Suprapubic skin (tissue), 4 donors: ENCODE results near the gene C5orf47.

Source experiments
- CTCF ChIP-seq, 2 donors: fragments of 200-600 bp in 1 of 2; fragments of 450-650 bp in 1 of 2; sonication (generic) in 1 of 2; IDR thresholded peaks; one replicate each; pipeline ENCODE4 v1.5.1; 2016 to 2019; ENCODE audit warnings: antibody characterized with exemption in 2 of 2, mild to moderate bottlenecking in 1 of 2, moderate library complexity in 1 of 2
- POLR2A ChIP-seq, 2 donors: fragments of 450-650 bp; IDR thresholded peaks; one replicate each; pipeline ENCODE4 v1.6.1; 2017; ENCODE audit warnings: antibody characterized with exemption in 2 of 2, mild to moderate bottlenecking in 2 of 2, moderate library complexity in 2 of 2
- POLR2AphosphoS5 ChIP-seq, 3 donors: sonication (generic); formaldehyde crosslinking; IDR thresholded peaks; one replicate each; pipeline ENCODE4 v1.6.1; 2017; ENCODE audit warnings: antibody characterized with exemption in 3 of 3

- no peak for TF ChIP-seq POLR2A (IDR thresholded peaks at IDR 0.05)
- no peak for TF ChIP-seq CTCF (IDR thresholded peaks at IDR 0.05)
- TF ChIP-seq POLR2AphosphoS5 (IDR thresholded peaks at IDR 0.05), result no peak
Measured at GRCh38 chr5:173945160-173945559, 43.8 kb upstream of the C5orf47 start.
